ENCODE data around the gene ASCL3. TPM values are rescaled to one million over a fixed set of nuclear protein-coding genes. Genes with fewer than 3 reads are reported as not detected.

ASCL3 gene
- total RNA-seq, 2 donors from 2014 or later: not detected

GRCh38 chr11:8917157-8917825 is 25.5 kb downstream of the ASCL3 start:
- H3K36me3 ChIP-seq: no peaks in the 10 kb centered on the region
- intact Hi-C loops (cut with DNase I): no loop called here
- H3K9me3 ChIP-seq: no peaks in the 10 kb centered on the region
- TF ChIP-seq CTCF (IDR thresholded peaks at IDR 0.05): no peak
- DNase-seq: no peak
- H3K9ac ChIP-seq (ENCODE audit: low read depth in 2 of 2, low read length in 2 of 2): no peak overlapping the region
- H3K27ac ChIP-seq: no peak overlapping the region
- peaks cover 4% of the 10 kb centered on the region for H3K4me1 ChIP-seq
- no peak overlapping the region for H3K4me3 ChIP-seq
- no peaks in the 10 kb centered on the region for H3K27me3 ChIP-seq

GRCh38 chr11:8914661-8915018 is 28.2 kb downstream of the ASCL3 start:
- Histone ChIP-seq H3K27ac (peak overlapping the region; percentile 51), H3K36me3 (no peaks in the 10 kb centered on the region), H3K27me3 (no peaks in the 10 kb centered on the region), H3K4me3 (no peak overlapping the region), H3K4me1 (peaks cover 4% of the 10 kb centered on the region), H3K9ac (ENCODE audit: low read depth in 2 of 2, low read length in 2 of 2) (no peak overlapping the region), H3K9me3 (no peaks in the 10 kb centered on the region)
- no peak for DNase-seq
- no peak for TF ChIP-seq CTCF (IDR thresholded peaks at IDR 0.05)
- intact Hi-C loops (cut with DNase I): loop anchor here (5.0 kb wide), 2 partner anchors 48 to 223 kb away; partner anchors contain the start of gene TMEM9B

GRCh38 chr11:8913961-8914660 is 28.7 kb downstream of the ASCL3 start:
- intact Hi-C loops (cut with DNase I): loop anchor here (5.0 kb wide), 2 partner anchors 48 to 223 kb away; partner anchors contain the start of gene TMEM9B
- no peaks in the 10 kb centered on the region for H3K9me3 ChIP-seq
- no peaks in the 10 kb centered on the region for H3K27me3 ChIP-seq
- peak overlapping the region; percentile 51 for H3K27ac ChIP-seq
- no peak overlapping the region for H3K4me3 ChIP-seq
- H3K36me3 ChIP-seq: no peaks in the 10 kb centered on the region
- no peak overlapping the region for H3K9ac ChIP-seq (ENCODE audit: low read depth in 2 of 2, low read length in 2 of 2)
- H3K4me1 ChIP-seq: peaks cover 4% of the 10 kb centered on the region
- DNase-seq: no peak
- peak; percentile 42 for TF ChIP-seq CTCF (IDR thresholded peaks at IDR 0.05)

- H3K9ac ChIP-seq (ENCODE audit: low read depth in 2 of 2, low read length in 2 of 2): peak within 1 kb of the TSS; percentile 80 to 82
- H3K36me3 ChIP-seq: no peaks in the 10 kb centered on the region
- H3K4me3 ChIP-seq: peak within 1 kb of the TSS; percentile 99
- no peak for TF ChIP-seq CTCF (IDR thresholded peaks at IDR 0.05)
- intact Hi-C loops (cut with DNase I): loop anchor here (5.0 kb wide), 2 partner anchors 51 to 226 kb away; partner anchors contain the start of gene TMEM9B
- no peaks in the 10 kb centered on the region for H3K9me3 ChIP-seq
- H3K27me3 ChIP-seq: no peaks in the 10 kb centered on the region
- peaks cover 4% of the 10 kb centered on the region for H3K4me1 ChIP-seq
- DNase-seq: peak; percentile 96
- H3K27ac ChIP-seq: peak within 1 kb of the TSS; percentile 89
Measured at GRCh38 chr11:8911029-8911823, 31.6 kb downstream of the ASCL3 start, which contains the start of gene AKIP1. Gene AKIP1, plus strand, starts transcription at chr11:8911189. Its CDS starts 261 bp downstream, at chr11:8911450.

- no peaks in the 10 kb centered on the region for H3K27me3 ChIP-seq
- peak overlapping the region; percentile 99 for H3K4me3 ChIP-seq
- no peaks in the 10 kb centered on the region for H3K36me3 ChIP-seq
- H3K27ac ChIP-seq: no peak overlapping the region
- H3K9me3 ChIP-seq: no peaks in the 10 kb centered on the region
- H3K9ac ChIP-seq (ENCODE audit: low read depth in 2 of 2, low read length in 2 of 2): peak overlapping the region; percentile 6 to 77
- peaks cover 4% of the 10 kb centered on the region for H3K4me1 ChIP-seq
- intact Hi-C loops (cut with DNase I): loop anchor here (5.0 kb wide), 2 partner anchors 52 to 227 kb away; partner anchors contain the start of gene TMEM9B
- TF ChIP-seq CTCF (IDR thresholded peaks at IDR 0.05): no peak
- DNase-seq: no peak
Measured at GRCh38 chr11:8910649-8911026, 32.2 kb downstream of the ASCL3 start.

All from colonic mucosa (tissue), 4 donors.